MM.1S (cell line): ENCODE results near the gene ATP11B.

ENCODE experiments used
- CTCF ChIP-seq: fragments of 300-600 bp; sonication (generic); IDR thresholded peaks from 2 replicates; pipeline ENCODE4 v1.5.1; 2016; ENCODE audit warnings: antibody characterized with exemption, low read length, mixed read lengths
- EZH2phosphoT487 ChIP-seq: fragments of 300-600 bp; sonication (generic); IDR thresholded peaks from 2 replicates; pipeline ENCODE4 v1.6.1; 2018; ENCODE audit warnings: antibody characterized with exemption, low read length

- TF ChIP-seq CTCF (no peak), EZH2phosphoT487 (no peak)
Observed at GRCh38 chr3:182937293-182938051, 144.2 kb downstream of the ATP11B start.
